ENCODE results near the gene INPP5D. TPM values are rescaled to one million over a fixed set of nuclear protein-coding genes. Genes with fewer than 3 reads are reported as not detected.

INPP5D gene
- total RNA-seq, 1 experiment from 2014 or later = 17.2 TPM

DNA sequence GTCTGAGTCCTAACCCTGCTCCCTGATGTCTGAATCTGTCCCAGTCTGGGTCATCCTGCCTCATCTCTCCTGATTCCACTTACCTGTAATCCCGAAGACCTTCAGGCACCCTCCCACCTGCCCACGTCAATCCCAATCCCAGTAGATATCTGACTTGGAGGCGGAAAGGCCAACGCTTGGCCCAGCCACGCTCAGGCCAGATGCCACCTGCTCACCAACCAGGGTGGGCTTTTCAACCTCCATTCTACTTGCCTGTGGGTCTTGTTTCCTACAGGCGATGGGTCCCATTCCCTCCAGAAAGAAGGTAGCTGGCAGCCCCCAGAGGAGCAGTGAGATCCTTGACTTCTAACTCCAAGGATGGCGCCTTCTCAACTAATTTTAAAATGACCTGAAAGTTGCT is 59.7 kb downstream of the INPP5D start:
- Mint-ChIP-seq H3K27me3 (ENCODE audit: low read depth) (no peaks in the 10 kb centered on the region), H3K4me3 (no peak overlapping the region), H3K36me3 (no peaks in the 10 kb centered on the region; the same call in 1 of the 2 replicates), H3K4me1 (peaks cover 32% of the 10 kb centered on the region), H3K9me3 (peaks cover 7% of the 10 kb centered on the region), H3K27ac (no peak overlapping the region)
- no peak for TF ChIP-seq PRRX2 (CRISPR knock-in tag; IDR thresholded peaks at IDR 0.05)
- no peak for TF ChIP-seq ZNF232 (CRISPR knock-in tag; IDR thresholded peaks at IDR 0.05)
- TF ChIP-seq ZNF416 (CRISPR knock-in tag; IDR thresholded peaks at IDR 0.05) = no peak
- no peak for TF ChIP-seq ZNF423 (CRISPR knock-in tag; IDR thresholded peaks at IDR 0.05)
- TF ChIP-seq ELF4 (CRISPR knock-in tag; IDR thresholded peaks at IDR 0.05; ENCODE audit: low read depth) = no peak
- TF ChIP-seq, protein P1, sequence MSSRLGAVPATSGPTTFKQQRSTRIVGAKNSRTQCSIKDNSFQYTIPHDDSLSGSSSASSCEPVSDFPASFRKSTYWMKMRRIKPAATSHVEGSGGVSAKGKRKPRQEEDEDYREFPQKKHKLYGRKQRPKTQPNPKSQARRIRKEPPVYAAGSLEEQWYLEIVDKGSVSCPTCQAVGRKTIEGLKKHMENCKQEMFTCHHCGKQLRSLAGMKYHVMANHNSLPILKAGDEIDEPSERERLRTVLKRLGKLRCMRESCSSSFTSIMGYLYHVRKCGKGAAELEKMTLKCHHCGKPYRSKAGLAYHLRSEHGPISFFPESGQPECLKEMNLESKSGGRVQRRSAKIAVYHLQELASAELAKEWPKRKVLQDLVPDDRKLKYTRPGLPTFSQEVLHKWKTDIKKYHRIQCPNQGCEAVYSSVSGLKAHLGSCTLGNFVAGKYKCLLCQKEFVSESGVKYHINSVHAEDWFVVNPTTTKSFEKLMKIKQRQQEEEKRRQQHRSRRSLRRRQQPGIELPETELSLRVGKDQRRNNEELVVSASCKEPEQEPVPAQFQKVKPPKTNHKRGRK (CRISPR knock-in tag; IDR thresholded peaks at IDR 0.05; ENCODE audit: borderline replicate concordance) = no peak
- TF ChIP-seq NFYB (CRISPR knock-in tag; conservative IDR thresholded peaks at IDR 0.05; ENCODE audit: low read depth) = no peak
- no peak for TF ChIP-seq ZNF121 (CRISPR knock-in tag; IDR thresholded peaks at IDR 0.05)
- ATAC-seq (no peak), DNase-seq (ENCODE audit: low spot score) (no peak)
- ChIA-PET CTCF (no interaction called here), POLR2A (no interaction called here)

DNA sequence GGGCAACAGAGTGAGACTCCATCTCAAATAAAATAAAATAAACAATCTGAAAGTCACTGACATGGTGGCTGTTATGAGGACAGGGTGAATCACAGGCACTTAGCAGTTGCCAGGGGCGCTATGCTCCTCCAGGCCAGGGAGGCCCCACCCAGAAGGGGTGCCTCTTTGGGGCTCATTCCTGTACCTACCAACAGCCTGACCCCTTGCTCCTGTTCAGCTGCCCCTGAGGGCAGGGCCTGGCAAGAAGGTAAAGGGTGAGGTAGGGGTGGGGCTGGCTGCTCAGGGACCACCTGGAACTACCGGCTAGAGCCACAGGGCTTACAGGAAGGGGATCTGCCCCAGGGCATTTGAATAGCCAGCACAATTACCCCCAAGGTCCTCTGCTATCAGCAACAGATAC is 60.3 kb downstream of the INPP5D start:
- Mint-ChIP-seq H3K27me3 (ENCODE audit: low read depth) (no peaks in the 10 kb centered on the region), H3K4me1 (peaks cover 28% of the 10 kb centered on the region), H3K36me3 (no peaks in the 10 kb centered on the region; the same call in 1 of the 2 replicates), H3K4me3 (no peak overlapping the region), H3K27ac (no peak overlapping the region), H3K9me3 (peaks cover 7% of the 10 kb centered on the region)
- CTCF ChIA-PET = no interaction called here
- POLR2A ChIA-PET = no interaction called here
- DNase-seq (ENCODE audit: low spot score) (no peak), ATAC-seq (no peak)
- TF ChIP-seq RELA (CRISPR knock-in tag; IDR thresholded peaks at IDR 0.05; ENCODE audit: borderline replicate concordance) (no peak), TEAD4 (CRISPR knock-in tag; IDR thresholded peaks at IDR 0.05) (no peak), JAZF1 (CRISPR knock-in tag; IDR thresholded peaks at IDR 0.05) (no peak), TEAD1 (CRISPR knock-in tag; IDR thresholded peaks at IDR 0.05) (no peak)
- TF ChIP-seq, protein P2, sequence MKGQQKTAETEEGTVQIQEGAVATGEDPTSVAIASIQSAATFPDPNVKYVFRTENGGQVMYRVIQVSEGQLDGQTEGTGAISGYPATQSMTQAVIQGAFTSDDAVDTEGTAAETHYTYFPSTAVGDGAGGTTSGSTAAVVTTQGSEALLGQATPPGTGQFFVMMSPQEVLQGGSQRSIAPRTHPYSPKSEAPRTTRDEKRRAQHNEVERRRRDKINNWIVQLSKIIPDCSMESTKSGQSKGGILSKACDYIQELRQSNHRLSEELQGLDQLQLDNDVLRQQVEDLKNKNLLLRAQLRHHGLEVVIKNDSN (CRISPR knock-in tag; IDR thresholded peaks at IDR 0.05) = no peak
- TF ChIP-seq, protein P3, sequence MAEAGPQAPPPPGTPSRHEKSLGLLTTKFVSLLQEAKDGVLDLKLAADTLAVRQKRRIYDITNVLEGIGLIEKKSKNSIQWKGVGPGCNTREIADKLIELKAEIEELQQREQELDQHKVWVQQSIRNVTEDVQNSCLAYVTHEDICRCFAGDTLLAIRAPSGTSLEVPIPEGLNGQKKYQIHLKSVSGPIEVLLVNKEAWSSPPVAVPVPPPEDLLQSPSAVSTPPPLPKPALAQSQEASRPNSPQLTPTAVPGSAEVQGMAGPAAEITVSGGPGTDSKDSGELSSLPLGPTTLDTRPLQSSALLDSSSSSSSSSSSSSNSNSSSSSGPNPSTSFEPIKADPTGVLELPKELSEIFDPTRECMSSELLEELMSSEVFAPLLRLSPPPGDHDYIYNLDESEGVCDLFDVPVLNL (CRISPR knock-in tag; IDR thresholded peaks at IDR 0.05; ENCODE audit: borderline replicate concordance, low read depth) = no peak
- TF ChIP-seq, protein P4, sequence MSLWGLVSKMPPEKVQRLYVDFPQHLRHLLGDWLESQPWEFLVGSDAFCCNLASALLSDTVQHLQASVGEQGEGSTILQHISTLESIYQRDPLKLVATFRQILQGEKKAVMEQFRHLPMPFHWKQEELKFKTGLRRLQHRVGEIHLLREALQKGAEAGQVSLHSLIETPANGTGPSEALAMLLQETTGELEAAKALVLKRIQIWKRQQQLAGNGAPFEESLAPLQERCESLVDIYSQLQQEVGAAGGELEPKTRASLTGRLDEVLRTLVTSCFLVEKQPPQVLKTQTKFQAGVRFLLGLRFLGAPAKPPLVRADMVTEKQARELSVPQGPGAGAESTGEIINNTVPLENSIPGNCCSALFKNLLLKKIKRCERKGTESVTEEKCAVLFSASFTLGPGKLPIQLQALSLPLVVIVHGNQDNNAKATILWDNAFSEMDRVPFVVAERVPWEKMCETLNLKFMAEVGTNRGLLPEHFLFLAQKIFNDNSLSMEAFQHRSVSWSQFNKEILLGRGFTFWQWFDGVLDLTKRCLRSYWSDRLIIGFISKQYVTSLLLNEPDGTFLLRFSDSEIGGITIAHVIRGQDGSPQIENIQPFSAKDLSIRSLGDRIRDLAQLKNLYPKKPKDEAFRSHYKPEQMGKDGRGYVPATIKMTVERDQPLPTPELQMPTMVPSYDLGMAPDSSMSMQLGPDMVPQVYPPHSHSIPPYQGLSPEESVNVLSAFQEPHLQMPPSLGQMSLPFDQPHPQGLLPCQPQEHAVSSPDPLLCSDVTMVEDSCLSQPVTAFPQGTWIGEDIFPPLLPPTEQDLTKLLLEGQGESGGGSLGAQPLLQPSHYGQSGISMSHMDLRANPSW (CRISPR knock-in tag; conservative IDR thresholded peaks at IDR 0.05; ENCODE audit: low read depth) = no peak

DNA sequence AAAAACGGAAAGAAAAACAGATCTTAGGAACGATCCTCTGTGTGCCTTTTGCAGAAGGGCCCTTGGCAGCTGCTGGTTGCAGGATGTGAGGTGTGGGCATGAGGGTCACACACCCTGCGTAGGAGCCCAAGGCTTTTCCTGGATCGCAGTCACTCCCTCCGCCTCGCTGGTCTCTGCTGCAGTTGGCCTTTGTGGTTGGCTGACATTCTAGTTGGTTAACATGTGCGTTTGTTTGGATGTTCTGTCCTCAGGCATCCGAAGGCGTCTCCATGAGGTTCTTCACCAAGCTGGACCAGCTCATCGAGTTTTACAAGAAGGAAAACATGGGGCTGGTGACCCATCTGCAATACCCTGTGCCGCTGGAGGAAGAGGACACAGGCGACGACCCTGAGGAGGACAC is 61.7 kb downstream of the INPP5D start:
- CTCF ChIA-PET = interaction anchor here (1.3 kb wide), 1 partner anchor 23 kb away, joined by 3 read pairs; no protein-coding TSS in a partner anchor
- ATAC-seq (no peak), DNase-seq (ENCODE audit: low spot score) (no peak)
- Mint-ChIP-seq H3K27ac (no peak overlapping the region), H3K27me3 (ENCODE audit: low read depth) (no peaks in the 10 kb centered on the region), H3K36me3 (no peaks in the 10 kb centered on the region; the same call in 1 of the 2 replicates), H3K9me3 (peaks cover 7% of the 10 kb centered on the region), H3K4me1 (peaks cover 23% of the 10 kb centered on the region), H3K4me3 (no peak overlapping the region)
- POLR2A ChIA-PET = no interaction called here
- TF ChIP-seq TCF7 (CRISPR knock-in tag; IDR thresholded peaks at IDR 0.05; ENCODE audit: low read depth) (no peak), GABPB1 (CRISPR knock-in tag; IDR thresholded peaks at IDR 0.05) (no peak), EMX1 (CRISPR knock-in tag; IDR thresholded peaks at IDR 0.05) (no peak), CREB1 (CRISPR knock-in tag; IDR thresholded peaks at IDR 0.05) (no peak)
- TF ChIP-seq, protein P5, sequence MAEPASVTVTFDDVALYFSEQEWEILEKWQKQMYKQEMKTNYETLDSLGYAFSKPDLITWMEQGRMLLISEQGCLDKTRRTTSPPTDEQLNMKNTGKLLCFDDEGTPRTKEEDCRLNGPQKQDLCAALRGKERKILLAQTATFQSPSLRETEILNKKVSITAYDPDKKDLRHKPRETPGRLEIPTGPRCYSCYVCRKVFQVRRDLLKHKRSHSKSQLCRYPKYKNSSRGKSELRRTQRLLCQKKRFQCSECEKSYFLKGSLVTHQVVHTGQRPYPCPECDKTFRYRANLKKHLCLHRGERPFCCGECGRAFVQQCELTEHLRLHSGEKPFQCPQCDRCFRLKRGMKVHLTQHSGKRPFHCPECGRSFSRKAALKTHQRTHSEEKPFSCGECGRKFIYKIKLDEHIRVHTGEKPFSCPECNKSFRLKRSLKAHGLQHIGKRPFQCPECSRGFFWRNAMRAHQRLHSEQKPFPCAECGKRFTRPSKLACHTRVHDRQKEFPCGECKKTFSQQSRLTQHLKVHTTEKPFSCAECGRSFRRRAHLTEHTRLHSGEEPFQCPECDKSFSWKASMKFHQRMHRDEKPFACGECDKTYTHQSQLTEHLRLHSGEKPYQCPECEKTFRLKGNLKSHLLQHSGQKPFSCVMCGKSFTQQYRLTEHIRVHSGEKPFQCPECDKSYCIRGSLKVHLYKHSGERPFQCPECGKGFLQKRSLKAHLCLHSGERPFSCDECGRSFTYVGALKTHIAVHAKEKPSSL (CRISPR knock-in tag; conservative IDR thresholded peaks at IDR 0.05) = no peak
- TF ChIP-seq, protein P6, sequence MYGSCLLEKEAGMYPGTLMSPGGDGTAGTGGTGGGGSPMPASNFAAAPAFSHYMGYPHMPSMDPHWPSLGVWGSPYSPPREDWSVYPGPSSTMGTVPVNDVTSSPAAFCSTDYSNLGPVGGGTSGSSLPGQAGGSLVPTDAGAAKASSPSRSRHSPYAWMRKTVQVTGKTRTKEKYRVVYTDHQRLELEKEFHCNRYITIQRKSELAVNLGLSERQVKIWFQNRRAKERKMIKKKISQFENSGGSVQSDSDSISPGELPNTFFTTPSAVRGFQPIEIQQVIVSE (CRISPR knock-in tag; IDR thresholded peaks at IDR 0.05; ENCODE audit: borderline replicate concordance) = no peak
- TF ChIP-seq, protein P7, sequence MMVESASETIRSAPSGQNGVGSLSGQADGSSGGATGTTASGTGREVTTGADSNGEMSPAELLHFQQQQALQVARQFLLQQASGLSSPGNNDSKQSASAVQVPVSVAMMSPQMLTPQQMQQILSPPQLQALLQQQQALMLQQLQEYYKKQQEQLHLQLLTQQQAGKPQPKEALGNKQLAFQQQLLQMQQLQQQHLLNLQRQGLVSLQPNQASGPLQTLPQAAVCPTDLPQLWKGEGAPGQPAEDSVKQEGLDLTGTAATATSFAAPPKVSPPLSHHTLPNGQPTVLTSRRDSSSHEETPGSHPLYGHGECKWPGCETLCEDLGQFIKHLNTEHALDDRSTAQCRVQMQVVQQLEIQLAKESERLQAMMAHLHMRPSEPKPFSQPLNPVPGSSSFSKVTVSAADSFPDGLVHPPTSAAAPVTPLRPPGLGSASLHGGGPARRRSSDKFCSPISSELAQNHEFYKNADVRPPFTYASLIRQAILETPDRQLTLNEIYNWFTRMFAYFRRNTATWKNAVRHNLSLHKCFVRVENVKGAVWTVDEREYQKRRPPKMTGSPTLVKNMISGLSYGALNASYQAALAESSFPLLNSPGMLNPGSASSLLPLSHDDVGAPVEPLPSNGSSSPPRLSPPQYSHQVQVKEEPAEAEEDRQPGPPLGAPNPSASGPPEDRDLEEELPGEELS (CRISPR knock-in tag; IDR thresholded peaks at IDR 0.05) = no peak

Data from WTC11 (cell line).